Effector memory CD8-positive, alpha-beta T cell (primary cell): ENCODE results near the gene EHD1.
A peak's percentile ranks its signal among the peaks of the same experiment; 100 is the strongest.

Source experiments
- ATAC-seq: fragments of 150-1000 bp; cut with Tn5 transposase; replicated peaks from 2 replicates; pipeline ENCODE4 v1.10.0; 2021; ENCODE audit warnings: mild to moderate bottlenecking, moderate library complexity
- DNase-seq, 3 experiments: peaks; one replicate each; pipeline ENCODE4 v3.0.0; 2021
- H3K27ac Mint-ChIP-seq, 2 donors: one replicate each; pipeline ENCODE4 v1.8.0; 2022; ENCODE audit warnings: mild to moderate bottlenecking in 2 of 2, mixed read lengths in 2 of 2, moderate library complexity in 2 of 2
- H3K27me3 Mint-ChIP-seq, 2 donors: one replicate each; pipeline ENCODE4 v1.8.0; 2022; ENCODE audit warnings: mixed read lengths in 2 of 2
- H3K36me3 Mint-ChIP-seq: one replicate; pipeline ENCODE4 v1.8.0; 2022; ENCODE audit warnings: mild to moderate bottlenecking, moderate library complexity, mixed read lengths; ENCODE audit not compliant: insufficient read depth
- H3K4me1 Mint-ChIP-seq, 2 donors: one replicate each; pipeline ENCODE4 v1.8.0; 2022; ENCODE audit warnings: low read depth in 2 of 2, mixed read lengths in 2 of 2
- H3K4me3 Mint-ChIP-seq, 2 donors: one replicate each; pipeline ENCODE4 v1.8.0; 2022; ENCODE audit warnings: mild to moderate bottlenecking in 2 of 2, mixed read lengths in 2 of 2, moderate library complexity in 2 of 2
- H3K9me3 Mint-ChIP-seq, 2 donors: one replicate each; pipeline ENCODE4 v1.8.0; 2022; ENCODE audit warnings: mixed read lengths in 2 of 2

EHD1 gene

DNA sequence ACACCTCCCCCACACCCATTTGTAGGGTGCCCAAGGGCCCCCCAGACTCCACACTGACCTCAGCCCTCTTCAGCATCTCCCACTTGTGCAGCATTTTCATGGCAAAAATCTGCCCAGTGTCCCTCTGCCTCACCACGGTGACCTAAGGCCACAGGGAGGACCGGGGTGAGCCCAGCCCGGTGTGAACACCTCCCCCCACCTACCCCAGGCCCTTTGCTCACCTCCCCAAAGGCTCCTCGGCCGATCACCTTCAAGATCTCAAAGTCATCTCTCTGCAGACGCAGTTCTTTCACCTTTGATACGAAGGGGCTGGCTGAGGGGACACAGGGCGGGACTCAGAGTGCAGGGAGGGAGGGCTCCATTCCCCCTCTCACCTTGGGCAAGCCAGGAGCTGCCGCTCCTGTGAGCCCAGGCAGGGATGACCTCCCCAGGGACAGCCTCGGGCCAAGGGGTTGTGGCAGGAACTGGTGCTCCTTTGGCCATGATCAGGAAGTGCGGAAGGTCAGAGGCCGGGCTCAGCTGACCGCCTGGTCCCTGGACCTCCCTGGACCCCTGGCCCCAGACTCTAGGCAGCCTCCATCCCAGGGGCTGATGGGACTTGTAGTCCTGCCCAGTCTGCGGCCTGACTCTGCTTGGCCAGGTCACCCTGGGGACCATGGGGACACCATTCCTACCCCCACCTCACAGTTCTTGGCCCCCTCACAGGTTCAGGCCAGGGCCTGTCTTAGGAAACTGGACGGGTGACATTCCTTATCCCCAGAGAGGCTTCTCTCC lies 36.6 kb downstream of the EHD1 start:
- Mint-ChIP-seq H3K27me3 (no peaks in the 10 kb centered on the region), H3K9me3 (no peaks in the 10 kb centered on the region), H3K4me1 (peaks cover 14 to 18% of the 10 kb centered on the region in 2 donors), H3K36me3 (peaks cover 19% of the 10 kb centered on the region), H3K4me3 (no peak overlapping the region), H3K27ac (no peak overlapping the region)
- ATAC-seq (no peak), DNase-seq (no peak)

- DNase-seq (no peak), ATAC-seq (no peak)
- H3K4me1 Mint-ChIP-seq, result peaks cover 14 to 16% of the 10 kb centered on the region in 2 donors
- peaks cover 10% of the 10 kb centered on the region for H3K36me3 Mint-ChIP-seq
- H3K27me3 Mint-ChIP-seq, result no peaks in the 10 kb centered on the region
- H3K9me3 Mint-ChIP-seq, result no peaks in the 10 kb centered on the region
- H3K4me3 Mint-ChIP-seq, result no peak overlapping the region
- H3K27ac Mint-ChIP-seq, result no peak overlapping the region
Measured at GRCh38 chr11:64839887-64840782, 38.3 kb downstream of the EHD1 start.

GRCh38 chr11:64839335-64839734 lies 39.1 kb downstream of the EHD1 start:
- ATAC-seq (no peak), DNase-seq (no peak)
- H3K4me3 Mint-ChIP-seq, result no peak overlapping the region
- peaks cover 12 to 14% of the 10 kb centered on the region in 2 donors for H3K4me1 Mint-ChIP-seq
- H3K36me3 Mint-ChIP-seq, result peaks cover 14% of the 10 kb centered on the region
- H3K9me3 Mint-ChIP-seq, result no peaks in the 10 kb centered on the region
- H3K27me3 Mint-ChIP-seq, result no peaks in the 10 kb centered on the region
- H3K27ac Mint-ChIP-seq, result no peak overlapping the region

GRCh38 chr11:64838600-64839334 lies 39.7 kb downstream of the EHD1 start:
- no peak for ATAC-seq
- Mint-ChIP-seq H3K4me1 (peaks cover 9 to 11% of the 10 kb centered on the region in 2 donors), H3K4me3 (no peak overlapping the region), H3K36me3 (peaks cover 12% of the 10 kb centered on the region), H3K27ac (no peak overlapping the region), H3K27me3 (no peaks in the 10 kb centered on the region), H3K9me3 (no peaks in the 10 kb centered on the region)
- no peak for DNase-seq

GRCh38 chr11:64837887-64838351 lies 40.5 kb downstream of the EHD1 start:
- H3K27ac Mint-ChIP-seq, result peak overlapping the region in 1 of 2 donors; percentile 76
- H3K9me3 Mint-ChIP-seq, result no peaks in the 10 kb centered on the region
- H3K4me3 Mint-ChIP-seq, result no peak overlapping the region
- peaks cover 1 to 3% of the 10 kb centered on the region in 2 donors for H3K4me1 Mint-ChIP-seq
- H3K36me3 Mint-ChIP-seq, result peaks cover 12% of the 10 kb centered on the region
- DNase-seq (no peak), ATAC-seq (no peak)
- no peaks in the 10 kb centered on the region for H3K27me3 Mint-ChIP-seq

DNA sequence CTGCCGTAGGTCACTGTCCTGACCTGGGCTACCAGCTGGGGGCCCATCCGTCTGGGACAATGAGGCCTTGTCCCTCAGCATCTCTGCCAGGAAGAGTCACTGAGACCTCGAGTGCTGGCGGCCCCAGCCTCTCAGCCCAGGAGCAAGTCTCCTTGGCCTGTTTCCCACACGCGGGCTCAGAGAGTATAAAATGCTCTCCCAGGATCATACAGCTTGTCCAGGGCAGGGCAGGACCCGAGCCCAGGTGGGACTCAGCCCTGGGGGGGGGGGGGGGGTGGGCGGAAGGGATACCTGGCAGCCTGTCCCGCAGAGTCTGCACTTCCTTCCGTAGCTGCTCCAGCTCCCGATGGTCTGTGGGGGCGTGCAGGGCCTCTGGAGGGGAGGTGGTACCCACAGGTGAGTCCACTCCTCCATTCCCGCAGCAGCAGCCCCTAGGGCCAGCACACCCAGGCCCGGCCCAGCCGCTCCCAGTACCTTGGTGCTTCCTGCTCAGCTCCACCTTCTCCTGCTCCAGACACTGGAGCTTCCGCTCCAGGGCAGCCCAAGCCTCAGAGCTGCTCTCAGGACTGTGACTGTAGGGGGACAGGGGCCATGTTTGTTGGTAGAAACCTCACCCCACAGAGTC lies 41.9 kb downstream of the EHD1 start:
- ATAC-seq (no peak), DNase-seq (no peak)
- Mint-ChIP-seq H3K27me3 (no peaks in the 10 kb centered on the region), H3K9me3 (no peaks in the 10 kb centered on the region), H3K4me1 (peaks cover 0 to 3% of the 10 kb centered on the region in 2 donors), H3K4me3 (no peak overlapping the region), H3K36me3 (peaks cover 8% of the 10 kb centered on the region), H3K27ac (peak overlapping the region in 1 of 2 donors; percentile 76)

DNA sequence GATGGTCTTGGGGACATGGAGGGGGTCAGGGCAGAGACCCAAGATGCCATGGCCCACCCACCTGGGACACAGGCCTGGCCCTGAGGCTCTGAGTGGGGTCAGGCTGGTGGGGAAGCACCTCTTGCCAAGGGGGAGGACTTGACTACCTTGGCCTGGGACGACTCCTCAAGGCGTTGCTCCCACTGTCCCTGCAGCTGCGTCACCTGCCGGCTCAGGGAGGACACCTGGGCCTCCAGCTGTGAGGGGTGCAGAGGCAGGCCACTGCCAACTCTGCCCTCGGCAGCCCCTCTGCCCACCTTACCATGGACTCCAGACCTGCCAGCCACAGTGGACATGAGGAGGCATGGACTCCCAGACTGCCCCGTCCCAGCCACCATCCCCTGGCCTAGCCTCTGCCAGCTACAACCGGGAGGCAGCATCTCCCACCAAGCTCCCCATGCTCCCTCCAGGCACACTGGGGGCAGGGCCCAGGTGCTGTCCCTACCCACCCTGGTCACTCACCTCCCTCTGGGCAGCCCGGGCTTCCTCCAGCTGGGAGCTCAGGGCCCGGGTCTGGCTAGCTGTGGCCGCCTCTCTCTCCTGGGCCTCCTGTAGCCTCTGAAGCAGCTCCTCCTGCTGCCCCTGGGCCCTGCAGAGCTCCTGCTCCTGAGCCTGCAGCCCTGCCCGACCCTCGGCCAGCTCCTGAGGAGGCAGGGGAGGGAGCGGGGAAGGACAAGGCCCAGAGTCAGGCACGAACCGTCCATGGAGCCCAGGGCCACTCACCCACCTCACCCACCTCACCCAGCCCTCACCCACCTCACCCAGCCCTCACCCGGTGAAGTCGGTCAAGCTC lies 42.6 kb downstream of the EHD1 start:
- Mint-ChIP-seq H3K4me1 (peaks cover 0 to 3% of the 10 kb centered on the region in 2 donors), H3K36me3 (peaks cover 8% of the 10 kb centered on the region), H3K4me3 (no peak overlapping the region), H3K27ac (no peak overlapping the region), H3K27me3 (no peaks in the 10 kb centered on the region), H3K9me3 (no peaks in the 10 kb centered on the region)
- ATAC-seq, result no peak
- DNase-seq, result no peak

DNA sequence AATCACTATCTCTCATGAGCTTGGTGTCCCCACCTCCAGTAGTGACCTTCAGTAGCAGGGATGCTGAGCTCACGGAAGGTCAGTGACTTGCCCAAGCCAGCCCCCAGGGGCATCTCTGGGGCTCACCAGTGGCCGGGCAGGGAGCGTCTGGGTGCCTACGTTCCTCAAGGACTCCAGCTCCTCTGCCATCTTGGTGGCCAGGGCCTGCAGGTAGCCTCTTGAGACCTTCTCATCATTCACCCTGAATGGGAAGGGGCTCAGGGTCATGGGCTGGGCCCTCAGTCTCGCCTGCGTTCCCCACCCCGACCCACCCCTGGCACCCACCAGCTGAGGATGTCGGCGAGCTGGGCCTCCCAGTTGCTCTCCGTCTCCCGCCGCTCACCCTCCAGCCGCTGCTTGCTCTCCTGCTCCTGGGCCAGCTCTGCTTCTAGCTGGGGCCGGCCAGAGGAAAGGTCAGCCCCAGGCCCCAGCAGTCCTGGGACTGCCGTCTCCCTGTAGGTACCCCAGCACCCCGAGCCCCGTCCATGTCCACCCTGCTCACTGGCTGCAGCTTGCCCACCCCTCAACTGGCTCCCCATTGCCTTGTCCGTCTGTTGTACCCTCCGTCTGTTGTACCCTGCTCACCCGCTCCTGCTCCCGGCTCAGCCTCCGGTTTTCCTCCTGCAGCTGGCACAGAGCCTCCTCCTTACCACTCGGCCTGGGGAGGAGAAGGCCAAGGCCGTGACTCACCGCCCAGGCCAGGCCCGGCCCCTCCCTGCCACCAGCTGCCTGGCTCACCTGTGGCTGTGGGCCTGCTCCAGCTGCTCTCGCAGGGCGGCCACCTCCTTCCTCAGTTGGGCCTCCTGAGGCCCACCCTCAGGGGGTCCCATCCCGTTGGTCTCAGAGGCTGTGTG lies 43.5 kb downstream of the EHD1 start:
- Mint-ChIP-seq H3K4me3 (no peak overlapping the region), H3K4me1 (peaks cover 0 to 3% of the 10 kb centered on the region in 2 donors), H3K9me3 (no peaks in the 10 kb centered on the region), H3K27me3 (no peaks in the 10 kb centered on the region), H3K27ac (no peak overlapping the region), H3K36me3 (peaks cover 8% of the 10 kb centered on the region)
- DNase-seq, result no peak
- ATAC-seq, result no peak

DNA sequence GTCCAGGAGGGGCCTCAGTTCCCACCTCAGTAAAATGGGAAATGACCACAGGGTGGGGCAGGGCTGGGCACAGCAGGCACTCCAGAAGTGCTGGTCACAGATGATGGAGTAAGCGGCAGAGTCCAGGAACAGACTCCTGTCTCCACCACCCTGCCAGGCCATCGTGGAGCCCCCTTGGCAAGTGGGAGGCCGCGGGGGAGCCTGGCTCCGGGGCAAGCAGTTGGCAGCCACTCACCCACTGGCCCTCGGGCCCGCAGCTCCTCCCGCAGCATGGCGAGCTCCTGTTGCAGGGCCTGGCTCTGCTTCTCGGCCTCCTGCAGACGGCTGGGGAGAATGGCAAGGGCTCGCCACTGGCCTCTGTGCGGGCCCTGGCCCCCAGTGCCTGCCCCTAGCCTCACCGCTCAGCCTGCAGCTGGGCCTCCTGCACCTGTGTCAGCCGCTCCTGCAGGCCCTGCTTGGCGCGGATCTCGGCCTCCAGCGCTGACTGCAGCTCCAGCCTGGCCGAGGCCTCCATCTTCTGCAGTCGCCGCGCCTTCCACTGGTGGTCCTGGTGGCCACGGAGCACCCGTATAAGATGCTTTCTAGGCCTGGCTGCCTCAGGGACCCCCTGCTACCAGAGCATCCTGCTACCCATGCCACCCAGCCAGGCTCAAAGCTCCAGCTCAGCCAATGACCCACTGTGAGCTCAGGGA lies 44.2 kb downstream of the EHD1 start:
- Mint-ChIP-seq H3K27me3 (no peaks in the 10 kb centered on the region), H3K36me3 (peaks cover 8% of the 10 kb centered on the region), H3K4me3 (no peak overlapping the region), H3K9me3 (no peaks in the 10 kb centered on the region), H3K27ac (no peak overlapping the region), H3K4me1 (peaks cover 0 to 3% of the 10 kb centered on the region in 2 donors)
- no peak for ATAC-seq
- no peak for DNase-seq

DNA sequence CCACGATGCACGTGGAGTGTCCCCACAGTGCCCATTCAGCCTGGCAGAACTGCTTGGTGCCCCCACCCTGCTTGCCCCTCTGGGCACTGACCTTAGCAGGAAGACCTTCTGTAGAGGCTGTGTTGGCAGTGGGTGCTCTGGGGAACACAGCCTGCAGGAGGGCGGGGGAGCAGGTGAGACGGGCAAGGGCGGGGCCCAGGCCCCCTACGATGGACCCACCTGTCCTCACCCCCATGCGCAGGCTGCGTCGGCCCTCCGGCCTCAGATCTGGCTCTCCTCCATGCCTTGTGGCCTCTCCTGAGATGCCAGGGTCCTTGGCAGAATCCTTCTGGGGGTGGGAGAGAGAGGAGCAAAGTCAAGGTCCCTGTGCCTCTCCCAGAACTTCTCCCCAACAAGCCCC lies 44.9 kb downstream of the EHD1 start:
- Mint-ChIP-seq H3K4me3 (no peak overlapping the region), H3K4me1 (peaks cover 0 to 3% of the 10 kb centered on the region in 2 donors), H3K9me3 (no peaks in the 10 kb centered on the region), H3K27me3 (no peaks in the 10 kb centered on the region), H3K36me3 (peaks cover 8% of the 10 kb centered on the region), H3K27ac (no peak overlapping the region)
- no peak for DNase-seq
- no peak for ATAC-seq

GRCh38 chr11:64833198-64833502 lies 45.3 kb downstream of the EHD1 start:
- no peak for DNase-seq
- Mint-ChIP-seq H3K36me3 (peaks cover 8% of the 10 kb centered on the region), H3K27me3 (no peaks in the 10 kb centered on the region), H3K27ac (no peak overlapping the region), H3K4me3 (no peak overlapping the region), H3K9me3 (no peaks in the 10 kb centered on the region), H3K4me1 (peaks cover 0 to 3% of the 10 kb centered on the region in 2 donors)
- no peak for ATAC-seq
